GM23338 (cell line): ENCODE data around the gene DNMT1.

Source experiments
- CREB1 ChIP-seq: fragments of 250-450 bp; sonication (Bioruptor Pico); IDR thresholded peaks from 2 replicates; pipeline ENCODE4 v1.5.0; 2020; ENCODE audit warnings: low read depth, mild to moderate bottlenecking, moderate library complexity
- EZH2 ChIP-seq: fragments of 200-600 bp; sonication (generic); IDR thresholded peaks from one replicate; pipeline ENCODE4 v1.8.0; 2017; ENCODE audit warnings: antibody characterized with exemption, mild to moderate bottlenecking, low read depth; ENCODE audit not compliant: unreplicated experiment
- EZH2phosphoT487 ChIP-seq: fragments of 200-600 bp; sonication (generic); IDR thresholded peaks from one replicate; pipeline ENCODE4 v1.8.1; 2018; ENCODE audit warnings: antibody characterized with exemption; ENCODE audit not compliant: unreplicated experiment
- JUNB ChIP-seq: IDR thresholded peaks from one replicate; pipeline ENCODE4 v1.6.1; 2016; ENCODE audit warnings: antibody characterized with exemption; ENCODE audit not compliant: unreplicated experiment
- NANOG ChIP-seq: IDR thresholded peaks from 2 replicates; pipeline ENCODE4 v1.6.1; 2016; ENCODE audit warnings: antibody characterized with exemption, borderline replicate concordance
- POLR2AphosphoS5 ChIP-seq: IDR thresholded peaks from 2 replicates; pipeline ENCODE4 v1.6.1; 2016; ENCODE audit warnings: antibody characterized with exemption, low read depth
- STAT1 ChIP-seq: IDR thresholded peaks from one replicate; pipeline ENCODE4 v1.6.1; 2016; ENCODE audit warnings: antibody characterized with exemption; ENCODE audit not compliant: unreplicated experiment
- ZNF331 ChIP-seq: fragments of 250-450 bp; sonication (Bioruptor Pico); IDR thresholded peaks from 2 replicates; pipeline ENCODE4 v1.5.0; 2020; ENCODE audit warnings: low read depth, mild to moderate bottlenecking, moderate library complexity
- TF ChIP-seq, protein P1 (sequence below), 2 experiments: fragments of 200-600 bp in 1 of 2; sonication (generic) in 1 of 2; conservative IDR thresholded peaks; 2 replicates each; pipeline versions ENCODE4 v1.5.1 to v1.6.1; 2016 to 2017; ENCODE audit warnings: antibody characterized with exemption in 2 of 2, low read depth in 2 of 2, mild to moderate bottlenecking in 2 of 2, moderate library complexity in 1 of 2
- TF ChIP-seq, protein P2 (sequence below): IDR thresholded peaks from 2 replicates; pipeline ENCODE4 v1.6.1; 2016; ENCODE audit warnings: antibody characterized with exemption
- TF ChIP-seq, protein P3 (sequence below): IDR thresholded peaks from one replicate; pipeline ENCODE4 v1.6.1; 2018; ENCODE audit warnings: antibody characterized with exemption; ENCODE audit not compliant: unreplicated experiment

DNA sequence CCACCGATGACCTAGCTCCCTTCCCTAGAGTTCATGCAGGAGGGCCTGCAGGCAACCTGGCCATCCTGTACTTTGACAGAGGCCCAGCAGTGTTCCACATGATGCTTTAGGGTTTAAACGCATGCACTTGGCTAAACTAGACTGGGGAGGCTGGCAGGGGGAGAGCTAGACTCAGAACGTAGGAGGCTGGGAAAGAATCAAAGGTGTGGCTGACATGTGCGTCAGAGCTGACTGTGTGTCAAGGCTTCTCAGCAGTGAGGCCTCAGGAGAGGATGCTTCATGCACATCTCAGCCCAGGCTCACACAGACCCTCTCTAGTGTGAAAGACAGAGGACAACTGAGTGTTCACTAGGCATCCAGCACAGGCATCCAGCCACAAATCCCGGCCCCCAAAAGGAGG is 28.7 kb downstream of the DNMT1 start:
- TF ChIP-seq EZH2, result no peak
- TF ChIP-seq, protein P1, sequence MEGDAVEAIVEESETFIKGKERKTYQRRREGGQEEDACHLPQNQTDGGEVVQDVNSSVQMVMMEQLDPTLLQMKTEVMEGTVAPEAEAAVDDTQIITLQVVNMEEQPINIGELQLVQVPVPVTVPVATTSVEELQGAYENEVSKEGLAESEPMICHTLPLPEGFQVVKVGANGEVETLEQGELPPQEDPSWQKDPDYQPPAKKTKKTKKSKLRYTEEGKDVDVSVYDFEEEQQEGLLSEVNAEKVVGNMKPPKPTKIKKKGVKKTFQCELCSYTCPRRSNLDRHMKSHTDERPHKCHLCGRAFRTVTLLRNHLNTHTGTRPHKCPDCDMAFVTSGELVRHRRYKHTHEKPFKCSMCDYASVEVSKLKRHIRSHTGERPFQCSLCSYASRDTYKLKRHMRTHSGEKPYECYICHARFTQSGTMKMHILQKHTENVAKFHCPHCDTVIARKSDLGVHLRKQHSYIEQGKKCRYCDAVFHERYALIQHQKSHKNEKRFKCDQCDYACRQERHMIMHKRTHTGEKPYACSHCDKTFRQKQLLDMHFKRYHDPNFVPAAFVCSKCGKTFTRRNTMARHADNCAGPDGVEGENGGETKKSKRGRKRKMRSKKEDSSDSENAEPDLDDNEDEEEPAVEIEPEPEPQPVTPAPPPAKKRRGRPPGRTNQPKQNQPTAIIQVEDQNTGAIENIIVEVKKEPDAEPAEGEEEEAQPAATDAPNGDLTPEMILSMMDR (conservative IDR thresholded peaks at IDR 0.05; ENCODE audit: low read depth in 2 of 2), result no peak
- no peak for TF ChIP-seq CREB1 (CRISPR knock-in tag)
- TF ChIP-seq POLR2AphosphoS5, result no peak
- TF ChIP-seq NANOG, result no peak
- TF ChIP-seq, protein P2, sequence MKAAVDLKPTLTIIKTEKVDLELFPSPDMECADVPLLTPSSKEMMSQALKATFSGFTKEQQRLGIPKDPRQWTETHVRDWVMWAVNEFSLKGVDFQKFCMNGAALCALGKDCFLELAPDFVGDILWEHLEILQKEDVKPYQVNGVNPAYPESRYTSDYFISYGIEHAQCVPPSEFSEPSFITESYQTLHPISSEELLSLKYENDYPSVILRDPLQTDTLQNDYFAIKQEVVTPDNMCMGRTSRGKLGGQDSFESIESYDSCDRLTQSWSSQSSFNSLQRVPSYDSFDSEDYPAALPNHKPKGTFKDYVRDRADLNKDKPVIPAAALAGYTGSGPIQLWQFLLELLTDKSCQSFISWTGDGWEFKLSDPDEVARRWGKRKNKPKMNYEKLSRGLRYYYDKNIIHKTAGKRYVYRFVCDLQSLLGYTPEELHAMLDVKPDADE, result no peak
- TF ChIP-seq, protein P3, sequence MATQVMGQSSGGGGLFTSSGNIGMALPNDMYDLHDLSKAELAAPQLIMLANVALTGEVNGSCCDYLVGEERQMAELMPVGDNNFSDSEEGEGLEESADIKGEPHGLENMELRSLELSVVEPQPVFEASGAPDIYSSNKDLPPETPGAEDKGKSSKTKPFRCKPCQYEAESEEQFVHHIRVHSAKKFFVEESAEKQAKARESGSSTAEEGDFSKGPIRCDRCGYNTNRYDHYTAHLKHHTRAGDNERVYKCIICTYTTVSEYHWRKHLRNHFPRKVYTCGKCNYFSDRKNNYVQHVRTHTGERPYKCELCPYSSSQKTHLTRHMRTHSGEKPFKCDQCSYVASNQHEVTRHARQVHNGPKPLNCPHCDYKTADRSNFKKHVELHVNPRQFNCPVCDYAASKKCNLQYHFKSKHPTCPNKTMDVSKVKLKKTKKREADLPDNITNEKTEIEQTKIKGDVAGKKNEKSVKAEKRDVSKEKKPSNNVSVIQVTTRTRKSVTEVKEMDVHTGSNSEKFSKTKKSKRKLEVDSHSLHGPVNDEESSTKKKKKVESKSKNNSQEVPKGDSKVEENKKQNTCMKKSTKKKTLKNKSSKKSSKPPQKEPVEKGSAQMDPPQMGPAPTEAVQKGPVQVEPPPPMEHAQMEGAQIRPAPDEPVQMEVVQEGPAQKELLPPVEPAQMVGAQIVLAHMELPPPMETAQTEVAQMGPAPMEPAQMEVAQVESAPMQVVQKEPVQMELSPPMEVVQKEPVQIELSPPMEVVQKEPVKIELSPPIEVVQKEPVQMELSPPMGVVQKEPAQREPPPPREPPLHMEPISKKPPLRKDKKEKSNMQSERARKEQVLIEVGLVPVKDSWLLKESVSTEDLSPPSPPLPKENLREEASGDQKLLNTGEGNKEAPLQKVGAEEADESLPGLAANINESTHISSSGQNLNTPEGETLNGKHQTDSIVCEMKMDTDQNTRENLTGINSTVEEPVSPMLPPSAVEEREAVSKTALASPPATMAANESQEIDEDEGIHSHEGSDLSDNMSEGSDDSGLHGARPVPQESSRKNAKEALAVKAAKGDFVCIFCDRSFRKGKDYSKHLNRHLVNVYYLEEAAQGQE, result no peak
- no peak for TF ChIP-seq EZH2phosphoT487
- no peak for TF ChIP-seq ZNF331 (CRISPR knock-in tag)
- TF ChIP-seq JUNB, result no peak
- TF ChIP-seq STAT1, result no peak
